ENCODE data around the gene CSTF1.

CSTF1 gene

GRCh38 chr20:56392132-56392880 is at the start of gene CSTF1, which contains the start of gene AURKA:
CSTF1 (plus strand) TSS chr20:56392645; CDS start chr20:56395553, 2,908 bp downstream.
AURKA (minus strand) TSS chr20:56392215; CDS start chr20:56388197, 4,018 bp downstream.
- no peak for TF ChIP-seq ZNF274 (IDR thresholded peaks at IDR 0.05; ENCODE audit: low read depth, low read length)
- H3K4me3 ChIP-seq (ENCODE audit: low read length) = peak within 1 kb of the TSS; percentile 93

DNA sequence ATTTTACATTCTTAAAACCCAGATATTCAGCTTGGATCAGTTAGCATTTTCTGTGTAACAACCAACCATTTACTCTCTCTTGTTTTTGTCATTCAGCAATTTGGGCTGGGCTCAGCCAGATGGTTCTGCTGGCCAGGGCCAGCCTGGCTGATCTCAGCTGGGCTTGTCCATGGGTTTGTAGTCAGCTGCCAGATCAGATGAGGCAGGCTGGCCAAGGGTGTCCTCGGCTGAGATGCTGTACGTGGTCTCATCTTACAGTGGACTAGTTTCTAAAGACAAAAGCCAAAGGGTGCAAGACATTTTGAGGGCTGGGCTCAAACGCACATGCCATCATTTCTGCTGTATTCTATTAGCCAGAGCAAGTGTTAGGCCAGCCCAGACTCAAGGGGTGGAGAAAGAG is 49.7 kb upstream of the CSTF1 start:
- TF ChIP-seq ZNF274 (IDR thresholded peaks at IDR 0.05; ENCODE audit: low read depth, low read length) = no peak
- H3K4me3 ChIP-seq (ENCODE audit: low read length) = no peak overlapping the region

GRCh38 chr20:56343861-56344381 is 48.5 kb upstream of the CSTF1 start:
- no peak overlapping the region for H3K4me3 ChIP-seq (ENCODE audit: low read length)

GRCh38 chr20:56345911-56346310 is 46.5 kb upstream of the CSTF1 start:
- H3K4me3 ChIP-seq (ENCODE audit: low read length) = no peak overlapping the region
- TF ChIP-seq ZNF274 (IDR thresholded peaks at IDR 0.05; ENCODE audit: low read depth, low read length) = no peak

More at GRCh38 chr20:56343861-56344381, 48.5 kb upstream of the CSTF1 start:
- TF ChIP-seq ZNF274 (IDR thresholded peaks at IDR 0.05; ENCODE audit: low read depth, low read length) = no peak

DNA sequence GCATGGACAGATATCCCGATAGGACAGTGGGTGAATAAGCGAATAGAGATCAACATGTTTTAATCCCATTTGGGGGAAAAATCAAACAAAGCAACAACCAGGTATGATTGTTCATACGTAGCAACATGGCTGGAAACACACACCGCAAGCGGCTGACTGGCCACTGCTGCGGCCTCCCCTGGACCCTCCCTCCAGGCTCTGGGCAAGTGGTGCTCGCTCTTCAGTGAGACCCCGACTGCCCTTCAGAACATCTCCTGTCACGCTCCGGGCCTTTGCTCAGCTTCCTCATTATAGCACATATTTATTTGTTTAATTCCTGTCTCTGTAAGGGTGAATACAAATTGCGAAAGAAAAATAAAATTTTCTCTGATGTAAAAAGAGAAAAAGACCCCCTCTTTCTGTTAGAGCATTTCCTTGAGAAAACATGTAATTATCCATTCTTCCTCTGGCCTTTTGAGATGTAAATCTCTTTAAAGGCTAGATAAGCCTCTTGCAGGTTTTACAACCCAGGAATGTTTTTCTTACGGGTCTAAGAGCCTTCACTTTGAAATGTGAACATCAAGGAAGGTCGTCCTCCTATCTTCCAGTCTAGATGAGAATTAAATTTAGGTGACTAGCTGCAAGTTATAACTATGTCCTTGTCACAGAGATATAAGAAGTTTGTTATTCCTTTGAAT is 44.7 kb upstream of the CSTF1 start:
- no peak for TF ChIP-seq ZNF274 (IDR thresholded peaks at IDR 0.05; ENCODE audit: low read depth, low read length)
- H3K4me3 ChIP-seq (ENCODE audit: low read length) = no peak overlapping the region

DNA sequence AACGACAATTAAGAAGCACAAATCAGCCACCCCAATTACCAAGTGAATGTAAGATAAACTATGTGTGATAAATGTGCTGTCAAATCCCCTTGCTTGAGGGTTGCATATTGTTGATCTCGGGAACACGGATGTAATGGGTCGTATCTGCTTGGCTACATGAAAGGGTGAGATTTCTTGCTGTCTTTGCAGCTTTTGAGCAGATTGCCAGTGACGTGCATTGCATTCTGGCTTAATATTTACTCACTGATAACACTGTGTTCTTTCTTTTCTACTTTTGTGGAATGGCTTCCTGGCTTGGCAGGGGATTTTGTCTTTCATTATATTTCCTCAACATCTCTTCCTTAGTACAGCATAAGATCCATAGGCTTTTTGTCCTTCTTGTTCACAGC is 44.1 kb upstream of the CSTF1 start:
- H3K4me3 ChIP-seq (ENCODE audit: low read length) = no peak overlapping the region
- TF ChIP-seq ZNF274 (IDR thresholded peaks at IDR 0.05; ENCODE audit: low read depth, low read length) = no peak

DNA sequence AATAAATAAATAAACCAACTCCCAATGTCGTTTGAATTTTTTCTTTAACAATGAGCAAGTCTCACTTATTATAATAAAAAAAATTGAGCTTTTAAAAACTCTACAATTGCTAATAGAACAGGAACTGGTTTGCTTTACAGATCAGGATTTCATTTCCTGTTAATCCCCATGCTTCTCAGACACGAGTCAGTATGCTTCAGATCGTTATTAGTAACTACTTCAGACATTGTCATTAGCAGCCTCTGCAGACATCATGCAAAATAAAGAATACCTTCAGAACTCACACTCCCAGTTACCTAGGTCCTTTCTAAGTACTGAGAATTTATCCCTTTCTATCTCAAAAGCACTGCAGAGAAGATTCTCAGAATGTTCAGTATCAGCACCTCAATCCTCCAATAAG is 43.7 kb upstream of the CSTF1 start:
- no peak overlapping the region for H3K4me3 ChIP-seq (ENCODE audit: low read length)

GRCh38 chr20:56350842-56351241 is 41.6 kb upstream of the CSTF1 start:
- TF ChIP-seq ZNF274 (IDR thresholded peaks at IDR 0.05; ENCODE audit: low read depth, low read length) = no peak
- H3K4me3 ChIP-seq (ENCODE audit: low read length) = no peak overlapping the region

More for the DNA sequence above, 43.7 kb upstream of the CSTF1 start:
- TF ChIP-seq ZNF274 (IDR thresholded peaks at IDR 0.05; ENCODE audit: low read depth, low read length) = no peak

DNA sequence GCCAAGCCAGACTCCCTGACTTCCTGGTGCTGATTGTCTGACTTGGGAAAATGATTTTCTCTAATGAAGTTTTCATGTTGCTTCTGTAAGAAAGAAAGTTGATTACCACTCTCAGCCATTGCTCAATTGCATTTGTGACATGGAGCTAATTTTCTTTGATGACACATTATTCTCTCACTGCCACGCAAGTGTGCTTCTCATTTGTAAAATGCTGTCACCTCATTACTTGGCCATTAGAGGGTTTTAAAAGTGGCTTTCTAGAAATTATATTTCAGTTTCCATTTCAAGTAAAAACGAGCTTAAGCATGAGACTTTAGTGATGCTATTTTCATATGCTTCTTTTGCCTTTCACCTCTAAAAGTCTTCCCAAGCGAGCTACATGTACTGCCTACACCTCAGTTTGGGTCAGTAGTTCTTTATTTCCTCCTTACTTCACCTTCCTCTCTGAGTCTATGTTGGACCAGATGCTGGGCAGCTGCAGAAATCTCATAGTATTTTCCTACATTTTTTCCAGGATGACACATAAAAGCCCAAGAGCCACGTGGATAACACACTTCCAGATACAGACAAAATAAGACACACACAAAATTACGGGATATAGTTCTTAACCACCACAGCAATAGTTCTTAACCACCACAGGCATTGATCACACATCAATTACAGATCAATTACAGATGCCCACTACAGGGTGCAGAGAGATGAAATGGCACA is 39.9 kb upstream of the CSTF1 start:
- H3K4me3 ChIP-seq (ENCODE audit: low read length) = no peak overlapping the region
- no peak for TF ChIP-seq ZNF274 (IDR thresholded peaks at IDR 0.05; ENCODE audit: low read depth, low read length)

DNA sequence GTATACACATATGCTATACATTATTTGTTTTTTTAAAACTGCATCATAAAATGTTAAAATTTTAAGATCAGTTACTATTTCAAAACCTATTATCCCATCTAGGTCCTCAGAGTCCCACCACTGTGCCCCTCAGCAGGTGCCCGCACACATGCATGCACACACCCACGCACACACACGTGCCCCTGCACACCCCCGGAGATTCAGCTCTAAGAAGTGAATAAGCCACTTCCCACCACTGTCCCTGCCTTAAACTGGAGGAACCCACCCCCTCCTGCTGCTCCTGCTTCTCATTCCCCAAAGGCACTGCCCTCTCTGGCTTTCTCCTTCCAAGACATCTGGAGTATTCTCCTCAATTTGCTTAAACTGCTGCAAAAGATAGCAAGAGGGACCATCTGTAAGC is 39.1 kb upstream of the CSTF1 start:
- TF ChIP-seq ZNF274 (IDR thresholded peaks at IDR 0.05; ENCODE audit: low read depth, low read length) = no peak
- H3K4me3 ChIP-seq (ENCODE audit: low read length) = no peak overlapping the region

GRCh38 chr20:56358070-56358469 is 34.4 kb upstream of the CSTF1 start:
- H3K4me3 ChIP-seq (ENCODE audit: low read length) = no peak overlapping the region
- no peak for TF ChIP-seq ZNF274 (IDR thresholded peaks at IDR 0.05; ENCODE audit: low read depth, low read length)

DNA sequence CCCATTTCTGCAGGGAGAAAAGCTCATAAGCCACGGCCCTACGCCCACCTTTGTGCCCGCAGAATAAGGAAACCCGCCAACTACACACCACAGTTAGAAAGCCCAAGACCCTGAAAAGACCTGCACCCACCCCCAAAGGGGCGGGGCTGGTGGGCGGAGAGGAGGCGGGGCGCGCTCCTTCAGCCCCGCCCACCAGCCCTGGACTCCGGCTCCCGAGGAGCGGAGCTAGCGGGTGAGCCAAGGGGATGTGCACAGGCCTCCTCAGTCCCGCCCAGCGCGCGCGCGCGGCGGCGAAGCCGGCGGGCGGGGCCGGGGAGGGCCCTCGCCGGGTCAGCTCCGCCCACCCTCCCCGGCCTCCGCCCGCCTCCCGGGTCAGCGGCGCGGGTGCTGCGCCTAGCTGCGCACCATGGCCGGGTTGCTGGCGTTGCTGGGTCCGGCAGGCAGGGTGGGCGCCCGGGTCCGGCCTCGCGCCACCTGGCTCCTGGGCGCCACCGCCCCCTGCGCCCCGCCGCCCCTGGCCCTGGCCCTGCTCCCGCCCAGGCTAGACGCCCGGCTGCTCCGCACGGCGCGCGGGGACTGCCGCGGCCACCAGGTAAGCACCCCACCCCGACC is 33.7 kb upstream of the CSTF1 start, which contains the start of gene FAM210B:
Gene FAM210B, plus strand, starts transcription at position 375 of the 612 bp plus-strand sequence. Its CDS starts 32 bp downstream, at position 407.
- no peak for TF ChIP-seq ZNF274 (IDR thresholded peaks at IDR 0.05; ENCODE audit: low read depth, low read length)
- H3K4me3 ChIP-seq (ENCODE audit: low read length) = peak within 1 kb of the TSS; percentile 56; the same call in 1 of the 2 replicates

- no peak for TF ChIP-seq ZNF274 (IDR thresholded peaks at IDR 0.05; ENCODE audit: low read depth, low read length)
- peak overlapping the region; percentile 56; the same call in 1 of the 2 replicates for H3K4me3 ChIP-seq (ENCODE audit: low read length)
Observed at GRCh38 chr20:56359212-56360132, 33.0 kb upstream of the CSTF1 start.
